Thyroid gland (tissue), 4 donors: ENCODE data around the gene CDH23. TPM values are rescaled to one million over a fixed set of nuclear protein-coding genes. Genes with fewer than 3 reads are reported as not detected.

Experiments
- DNase-seq, 2 donors: peaks; one replicate each; pipeline ENCODE4 v3.0.0-alpha.2; 2019
- H3K27ac ChIP-seq, 3 donors: fragments of 200-600 bp; sonication (generic); 1 replicate in 2 of 3; 2 replicates in 1 of 3; pipeline ENCODE4 v1.5.1; 2016 to 2019; ENCODE audit warnings: mild to moderate bottlenecking in 1 of 3, moderate library complexity in 1 of 3
- H3K27me3 ChIP-seq: fragments of 200-600 bp; sonication (generic); one replicate; pipeline ENCODE4 v1.5.1; 2019
- H3K36me3 ChIP-seq, 2 donors: fragments of 200-600 bp; sonication (generic); one replicate each; pipeline ENCODE4 v1.5.1; 2016 to 2019
- H3K4me1 ChIP-seq, 2 donors: fragments of 200-600 bp; sonication (generic); one replicate each; pipeline ENCODE4 v1.5.1; 2017 to 2019
- H3K4me3 ChIP-seq, 3 donors: fragments of 200-600 bp; sonication (generic); replicated peaks in 1 of 3; 1 replicate in 2 of 3; 2 replicates in 1 of 3; pipeline ENCODE4 v1.5.1; 2016; ENCODE audit warnings: mild to moderate bottlenecking in 1 of 3
- H3K9me3 ChIP-seq: fragments of 200-600 bp; sonication (generic); one replicate; pipeline ENCODE4 v1.5.1; 2017
- POLR2A ChIP-seq, 2 donors: fragments of 450-650 bp; IDR thresholded peaks; one replicate each; pipeline ENCODE4 v1.6.1; 2017; ENCODE audit warnings: antibody characterized with exemption in 2 of 2, mild to moderate bottlenecking in 2 of 2, moderate library complexity in 1 of 2
- WGBS, 2 donors: methylation state at CpG; one replicate each; pipeline ENCODE4 v1.1.5; 2017; 5-methylcytosine and 5-hydroxymethylcytosine counted together
- intact Hi-C: fragments of 100-400 bp; cut with DNase I; formaldehyde crosslinking; loops from one replicate; pipeline ENCODE4 v1.15.1; 2023
- total RNA-seq, 4 donors: library from RNA; depleted of rRNA; stranded (reverse); fragments of >200 nt; gene quantifications; one replicate each; pipeline ENCODE4 v1.2.3, GENCODE V29; 2016
- TF ChIP-seq, protein P1 (sequence below), 6 experiments: fragments of 200-600 bp in 3 of 6; fragments of 450-650 bp in 3 of 6; sonication (generic) in 3 of 6; IDR thresholded peaks; one replicate each; pipeline ENCODE4 v1.5.1; 2016 to 2019; ENCODE audit warnings: antibody characterized with exemption in 6 of 6, mild to moderate bottlenecking in 2 of 6, inconsistent platforms in 1 of 6, moderate library complexity in 1 of 6

Gene CDH23
- total RNA-seq, 4 donors from 2014 or later = 3.0 to 4.2 (median 3.9) TPM

DNA sequence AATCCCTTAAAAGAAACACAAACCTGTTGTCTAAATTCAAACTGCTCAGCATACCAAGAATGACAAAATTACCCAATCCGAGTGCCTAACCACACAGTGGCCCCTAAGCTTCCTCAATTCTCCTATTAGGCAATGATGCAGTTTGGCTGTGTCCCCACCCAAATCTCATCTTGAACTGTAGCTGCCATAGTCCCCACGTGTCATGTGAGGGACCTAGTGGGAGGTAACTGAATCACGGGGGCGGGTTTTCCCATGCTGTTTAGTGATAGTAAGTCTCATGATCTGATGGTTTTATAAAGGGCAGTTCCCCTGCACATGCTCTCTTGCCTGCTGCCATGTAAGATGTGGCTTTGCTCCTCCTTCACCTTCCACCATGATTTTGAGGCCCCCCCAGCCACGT lies 432.5 kb downstream of the CDH23 start:
- no peak for DNase-seq
- intact Hi-C loops = no loop called here
- TF ChIP-seq, protein P1, sequence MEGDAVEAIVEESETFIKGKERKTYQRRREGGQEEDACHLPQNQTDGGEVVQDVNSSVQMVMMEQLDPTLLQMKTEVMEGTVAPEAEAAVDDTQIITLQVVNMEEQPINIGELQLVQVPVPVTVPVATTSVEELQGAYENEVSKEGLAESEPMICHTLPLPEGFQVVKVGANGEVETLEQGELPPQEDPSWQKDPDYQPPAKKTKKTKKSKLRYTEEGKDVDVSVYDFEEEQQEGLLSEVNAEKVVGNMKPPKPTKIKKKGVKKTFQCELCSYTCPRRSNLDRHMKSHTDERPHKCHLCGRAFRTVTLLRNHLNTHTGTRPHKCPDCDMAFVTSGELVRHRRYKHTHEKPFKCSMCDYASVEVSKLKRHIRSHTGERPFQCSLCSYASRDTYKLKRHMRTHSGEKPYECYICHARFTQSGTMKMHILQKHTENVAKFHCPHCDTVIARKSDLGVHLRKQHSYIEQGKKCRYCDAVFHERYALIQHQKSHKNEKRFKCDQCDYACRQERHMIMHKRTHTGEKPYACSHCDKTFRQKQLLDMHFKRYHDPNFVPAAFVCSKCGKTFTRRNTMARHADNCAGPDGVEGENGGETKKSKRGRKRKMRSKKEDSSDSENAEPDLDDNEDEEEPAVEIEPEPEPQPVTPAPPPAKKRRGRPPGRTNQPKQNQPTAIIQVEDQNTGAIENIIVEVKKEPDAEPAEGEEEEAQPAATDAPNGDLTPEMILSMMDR (IDR thresholded peaks at IDR 0.05) = no peak
- TF ChIP-seq POLR2A (IDR thresholded peaks at IDR 0.05) = no peak
- Histone ChIP-seq H3K4me1 (peaks cover 0 to 11% of the 10 kb centered on the region in 2 donors), H3K9me3 (no peaks in the 10 kb centered on the region), H3K36me3 (peaks cover 73 to 80% of the 10 kb centered on the region in 2 donors), H3K27ac (no peak overlapping the region), H3K4me3 (no peak overlapping the region), H3K27me3 (no peaks in the 10 kb centered on the region)
- 83 to 92% methylated on average over 5 of the region's 5 CpGs for WGBS, 2 donors

DNA sequence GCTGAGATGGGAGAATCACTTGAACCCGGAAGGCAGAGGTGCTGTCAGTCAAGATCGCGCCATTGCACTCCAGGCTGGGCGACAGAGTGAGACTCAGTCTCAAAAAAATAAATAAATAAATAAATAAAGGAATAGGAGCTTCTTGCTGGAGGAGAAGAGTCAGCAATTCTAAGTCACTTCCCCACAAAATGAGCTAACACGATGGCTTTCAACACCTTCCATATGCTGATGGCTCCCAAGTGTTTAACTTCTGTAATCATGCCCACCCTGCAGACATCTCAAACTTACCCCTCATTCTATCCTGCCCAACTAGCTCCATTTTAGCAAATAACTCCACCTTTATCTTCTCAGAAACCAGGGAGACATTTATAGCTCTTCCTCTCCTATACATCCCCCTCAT lies 433.2 kb downstream of the CDH23 start:
- intact Hi-C loops = loop anchor here (10.0 kb wide), 1 partner anchor 65 kb away; no protein-coding TSS in a partner anchor
- no peak for DNase-seq
- Histone ChIP-seq H3K4me1 (peaks cover 0 to 12% of the 10 kb centered on the region in 2 donors), H3K9me3 (no peaks in the 10 kb centered on the region), H3K27me3 (no peaks in the 10 kb centered on the region), H3K4me3 (no peak overlapping the region), H3K27ac (no peak overlapping the region), H3K36me3 (peaks cover 68 to 72% of the 10 kb centered on the region in 2 donors)
- TF ChIP-seq, protein P1 (IDR thresholded peaks at IDR 0.05) = no peak
- TF ChIP-seq POLR2A (IDR thresholded peaks at IDR 0.05) = no peak
- WGBS, 2 donors = 93 to 98% methylated on average over 5 of the region's 5 CpGs

DNA sequence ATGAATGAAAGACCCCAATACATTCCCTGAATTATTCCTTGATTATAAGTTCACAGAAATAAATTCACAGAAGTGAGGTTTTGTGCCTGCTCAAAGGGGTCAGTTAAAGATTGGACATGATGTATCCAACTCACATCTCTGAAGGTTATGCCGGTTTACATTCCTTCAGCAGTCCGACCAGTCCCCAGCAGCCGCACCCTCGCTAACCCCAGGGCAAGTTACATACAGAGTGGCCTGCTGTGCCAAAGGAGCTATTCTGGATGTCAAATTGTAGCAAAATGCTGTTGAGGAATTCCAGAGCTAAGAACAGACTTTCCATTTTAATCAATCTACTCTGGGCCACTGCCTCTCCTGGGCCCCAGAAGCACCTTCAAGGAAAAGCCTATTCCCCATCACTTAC lies 434.0 kb downstream of the CDH23 start:
- no peaks in the 10 kb centered on the region for H3K27me3 ChIP-seq
- no peak for TF ChIP-seq POLR2A (IDR thresholded peaks at IDR 0.05)
- TF ChIP-seq, protein P1 (IDR thresholded peaks at IDR 0.05) = no peak
- no peak overlapping the region for H3K4me3 ChIP-seq
- H3K9me3 ChIP-seq = no peaks in the 10 kb centered on the region
- H3K4me1 ChIP-seq = peaks cover 5 to 18% of the 10 kb centered on the region in 2 donors
- H3K36me3 ChIP-seq = peaks cover 60 to 64% of the 10 kb centered on the region in 2 donors
- 78 to 97% methylated on average over 4 of the region's 4 CpGs for WGBS, 2 donors
- DNase-seq = no peak
- intact Hi-C loops = loop anchor here (10.0 kb wide), 1 partner anchor 64 kb away; no protein-coding TSS in a partner anchor
- no peak overlapping the region for H3K27ac ChIP-seq

DNA sequence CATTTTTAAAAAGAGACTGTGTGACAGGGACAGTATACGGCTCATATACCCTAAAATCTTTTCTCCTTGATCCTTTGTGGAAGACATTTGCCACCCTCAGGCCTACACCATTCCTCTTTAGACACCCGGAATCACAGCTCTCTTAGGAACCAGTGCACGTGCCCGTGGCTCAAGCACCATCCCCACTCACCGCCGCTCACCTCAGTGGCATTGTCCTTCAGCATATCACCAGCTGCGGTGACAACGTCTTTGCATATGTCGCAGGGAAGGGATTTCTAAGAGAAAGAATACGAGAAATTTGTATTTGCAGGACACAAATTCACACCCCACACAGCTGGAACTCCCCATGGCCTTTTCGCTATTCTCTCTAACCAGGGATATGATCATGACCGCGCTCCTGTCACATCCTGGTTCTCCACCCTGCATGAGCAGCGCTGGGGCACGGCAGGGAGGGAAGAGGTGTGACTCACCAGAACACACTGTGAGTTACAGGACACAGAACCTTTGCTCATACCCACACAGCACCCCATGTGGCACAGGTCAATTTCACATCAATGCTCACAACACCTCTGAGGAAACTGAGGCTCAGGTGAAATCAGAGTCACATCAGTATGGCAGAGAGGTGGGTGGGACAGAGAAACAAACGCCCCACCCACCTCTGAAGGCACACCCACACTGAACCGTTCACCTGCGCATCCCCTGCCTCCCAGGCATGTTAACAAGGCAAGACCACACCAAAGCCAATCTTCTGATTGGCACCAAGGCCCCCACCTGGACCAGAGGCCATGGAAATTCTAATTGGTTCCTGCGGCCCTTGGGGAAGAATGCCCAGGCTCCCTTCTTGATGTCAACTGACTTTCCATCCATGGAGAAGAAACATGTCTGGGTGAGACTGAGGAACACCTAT lies 435.2 kb downstream of the CDH23 start:
- 94 to 95% methylated on average over 19 of the region's 19 CpGs for WGBS, 2 donors
- no peaks in the 10 kb centered on the region for H3K9me3 ChIP-seq
- peaks cover 48 to 52% of the 10 kb centered on the region in 2 donors for H3K36me3 ChIP-seq
- intact Hi-C loops = loop anchor here (10.0 kb wide), 1 partner anchor 63 kb away; no protein-coding TSS in a partner anchor
- H3K4me3 ChIP-seq = no peak overlapping the region
- TF ChIP-seq POLR2A (IDR thresholded peaks at IDR 0.05) = no peak
- TF ChIP-seq, protein P1 (IDR thresholded peaks at IDR 0.05) = no peak
- H3K27ac ChIP-seq = no peak overlapping the region
- H3K27me3 ChIP-seq = no peaks in the 10 kb centered on the region
- H3K4me1 ChIP-seq = peaks cover 17 to 30% of the 10 kb centered on the region in 2 donors
- no peak for DNase-seq

DNA sequence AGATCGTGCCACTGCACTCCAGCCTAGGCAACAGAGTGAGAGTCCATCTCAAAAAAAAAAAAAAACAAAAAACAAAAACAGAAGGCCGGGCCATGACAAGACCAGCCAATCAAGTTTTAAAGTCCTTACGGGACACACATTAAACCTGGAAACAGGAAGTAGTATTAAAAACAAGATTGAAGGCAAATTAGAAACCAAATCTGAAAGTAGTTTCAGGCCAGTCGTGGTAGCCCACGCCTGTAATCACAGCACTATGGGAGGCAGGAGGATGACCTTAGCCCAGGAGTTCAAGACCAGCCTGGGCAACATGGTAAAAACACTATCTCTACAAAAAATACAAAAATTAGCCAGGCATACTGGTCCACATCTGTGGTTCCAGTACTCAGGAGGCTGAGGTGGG lies 436.2 kb downstream of the CDH23 start:
- intact Hi-C loops = loop anchor here (10.0 kb wide), 1 partner anchor 62 kb away; no protein-coding TSS in a partner anchor
- Histone ChIP-seq H3K4me1 (peaks cover 20 to 41% of the 10 kb centered on the region in 2 donors), H3K36me3 (peaks cover 40 to 43% of the 10 kb centered on the region in 2 donors)

More for the DNA sequence above, 436.2 kb downstream of the CDH23 start:
- TF ChIP-seq, protein P1 (IDR thresholded peaks at IDR 0.05) = no peak
- TF ChIP-seq POLR2A (IDR thresholded peaks at IDR 0.05) = no peak
- 92 to 95% methylated on average over 5 of the region's 5 CpGs for WGBS, 2 donors
- Histone ChIP-seq H3K27me3 (no peaks in the 10 kb centered on the region), H3K4me3 (no peak overlapping the region), H3K9me3 (no peaks in the 10 kb centered on the region), H3K27ac (no peak overlapping the region)
- DNase-seq = no peak
